CD4-positive, alpha-beta memory T cell (primary cell): ENCODE data around the gene BABAM1. TPM values are rescaled to one million over a fixed set of nuclear protein-coding genes. Genes with fewer than 3 reads are reported as not detected.

ENCODE experiments used
- polyA plus RNA-seq, 2 donors: library from polyadenylated mRNA; unstranded; fragments of 300-500 nt; fragmentation: Illumina TruSeq; gene quantifications; one replicate each; pipeline ENCODE4 v1.2.3, GENCODE V29; 2021
- total RNA-seq, 2 experiments: library from RNA; stranded (reverse); gene quantifications; one replicate each; pipeline ENCODE4 v1.2.3, GENCODE V29; 2021

The BABAM1 gene
- total and polyA plus RNA-seq, 4 experiments from 2014 or later: 92.0 to 171 (median 107) TPM

Other genes with a start within 250 kb of the BABAM1 start
- 1 to 10 TPM; 2.0 to 3.0 TPM for gene CPAMD8, start 240.6 kb upstream of the BABAM1 start, total RNA-seq
- gene CPAMD8, start 240.6 kb upstream of the BABAM1 start, polyA plus RNA-seq: under 1 TPM; 0.88 to 0.96 TPM
- 10 to 100 TPM; 20.0 to 20.9 TPM for gene HAUS8, start 192.0 kb upstream of the BABAM1 start, total RNA-seq
- gene HAUS8, start 192.0 kb upstream of the BABAM1 start, polyA plus RNA-seq: 10 to 100 TPM in 1 of 2 donors, 1 to 10 TPM in 1; 5.7 to 11.2 TPM
- 100 to 1,000 TPM; 176 to 181 TPM for gene MYO9B, start 191.7 kb upstream of the BABAM1 start, total RNA-seq
- 10 to 100 TPM in 1 of 2 donors, 1 to 10 TPM in 1; 1.3 to 25.8 TPM for gene MYO9B, start 191.7 kb upstream of the BABAM1 start, polyA plus RNA-seq
- 10 to 100 TPM; 38.1 to 42.8 TPM for gene USE1, start 52.1 kb upstream of the BABAM1 start, total RNA-seq
- 10 to 100 TPM; 36.5 to 44.3 TPM for gene USE1, start 52.1 kb upstream of the BABAM1 start, polyA plus RNA-seq
- gene OCEL1, start 41.2 kb upstream of the BABAM1 start, total RNA-seq: 10 to 100 TPM; 23.9 to 29.3 TPM
- gene OCEL1, start 41.2 kb upstream of the BABAM1 start, polyA plus RNA-seq: 10 to 100 TPM; 37.8 to 38.0 TPM
- 1 to 10 TPM; 7.1 TPM for gene NR2F6, start 21.5 kb upstream of the BABAM1 start, total RNA-seq
- 1 to 10 TPM; 1.2 to 2.3 TPM for gene NR2F6, start 21.5 kb upstream of the BABAM1 start, polyA plus RNA-seq
- under 1 TPM in 1 of 2 experiments, not detected in 1; 0.33 TPM for gene USHBP1, start 2.7 kb upstream of the BABAM1 start, total RNA-seq
- under 1 TPM in 1 of 2 donors, not detected in 1; 0.10 TPM for gene USHBP1, start 2.7 kb upstream of the BABAM1 start, polyA plus RNA-seq
- 1 to 10 TPM; 2.8 to 5.1 TPM for gene ANKLE1, start 14.5 kb downstream of the BABAM1 start, total RNA-seq
- under 1 TPM; 0.41 to 0.80 TPM for gene ANKLE1, start 14.5 kb downstream of the BABAM1 start, polyA plus RNA-seq
- 10 to 100 TPM in 1 of 2 experiments, 1 to 10 TPM in 1; 9.3 to 10.1 TPM for gene ABHD8, start 36.0 kb downstream of the BABAM1 start, total RNA-seq
- gene ABHD8, start 36.0 kb downstream of the BABAM1 start, polyA plus RNA-seq: 1 to 10 TPM; 6.0 to 7.9 TPM
- 10 to 100 TPM; 69.4 to 74.1 TPM for gene MRPL34, start 38.4 kb downstream of the BABAM1 start, total RNA-seq
- 100 to 1,000 TPM; 231 to 250 TPM for gene MRPL34, start 38.4 kb downstream of the BABAM1 start, polyA plus RNA-seq
- 10 to 100 TPM; 36.4 to 42.6 TPM for gene DDA1, start 42.1 kb downstream of the BABAM1 start, total RNA-seq
- 10 to 100 TPM; 31.6 to 42.6 TPM for gene DDA1, start 42.1 kb downstream of the BABAM1 start, polyA plus RNA-seq
- gene ANO8, start 67.4 kb downstream of the BABAM1 start, total RNA-seq: 10 to 100 TPM; 17.7 to 21.5 TPM
- gene ANO8, start 67.4 kb downstream of the BABAM1 start, polyA plus RNA-seq: under 1 TPM in 1 of 2 donors, not detected in 1; 0.11 TPM
- 10 to 100 TPM; 53.7 to 58.4 TPM for gene GTPBP3, start 70.1 kb downstream of the BABAM1 start, total RNA-seq
- 10 to 100 TPM in 1 of 2 donors, 1 to 10 TPM in 1; 6.4 to 12.7 TPM for gene GTPBP3, start 70.1 kb downstream of the BABAM1 start, polyA plus RNA-seq
- under 1 TPM in 1 of 2 experiments, not detected in 1; 0.23 TPM for gene PLVAP, start 109.9 kb downstream of the BABAM1 start, total RNA-seq
- not detected for gene PLVAP, start 109.9 kb downstream of the BABAM1 start, polyA plus RNA-seq
- gene CCDC194, start 126.8 kb downstream of the BABAM1 start, total RNA-seq: 1 to 10 TPM; 2.5 to 3.3 TPM
- not detected for gene CCDC194, start 126.8 kb downstream of the BABAM1 start, polyA plus RNA-seq
- gene BST2, start 138.2 kb downstream of the BABAM1 start, total RNA-seq: 10 to 100 TPM; 55.9 TPM
- gene BST2, start 138.2 kb downstream of the BABAM1 start, polyA plus RNA-seq: 100 to 1,000 TPM; 143 to 173 TPM
- gene MVB12A, start 152.6 kb downstream of the BABAM1 start, total RNA-seq: 10 to 100 TPM; 35.4 to 38.0 TPM
- gene MVB12A, start 152.6 kb downstream of the BABAM1 start, polyA plus RNA-seq: 10 to 100 TPM; 29.5 to 32.6 TPM
- not detected for gene TMEM221, start 181.2 kb downstream of the BABAM1 start, total RNA-seq
- gene TMEM221, start 181.2 kb downstream of the BABAM1 start, polyA plus RNA-seq: under 1 TPM in 1 of 2 donors, not detected in 1; 0.09 TPM
- not detected for gene NXNL1, start 193.5 kb downstream of the BABAM1 start, total RNA-seq
- gene NXNL1, start 193.5 kb downstream of the BABAM1 start, polyA plus RNA-seq: not detected
- gene SLC27A1, start 203.1 kb downstream of the BABAM1 start, total RNA-seq: 10 to 100 TPM in 1 of 2 experiments, 1 to 10 TPM in 1; 9.2 to 10.1 TPM
- gene SLC27A1, start 203.1 kb downstream of the BABAM1 start, polyA plus RNA-seq: 1 to 10 TPM; 5.2 to 6.6 TPM
- 10 to 100 TPM; 76.3 to 80.0 TPM for gene PGLS, start 244.2 kb downstream of the BABAM1 start, total RNA-seq
- 10 to 100 TPM; 39.7 to 61.1 TPM for gene PGLS, start 244.2 kb downstream of the BABAM1 start, polyA plus RNA-seq